ENCODE results near the gene SLC1A5.

GRCh38 chr19:46838160-46838559 lies 49.8 kb upstream of the SLC1A5 start:
- TF ChIP-seq, protein P1, sequence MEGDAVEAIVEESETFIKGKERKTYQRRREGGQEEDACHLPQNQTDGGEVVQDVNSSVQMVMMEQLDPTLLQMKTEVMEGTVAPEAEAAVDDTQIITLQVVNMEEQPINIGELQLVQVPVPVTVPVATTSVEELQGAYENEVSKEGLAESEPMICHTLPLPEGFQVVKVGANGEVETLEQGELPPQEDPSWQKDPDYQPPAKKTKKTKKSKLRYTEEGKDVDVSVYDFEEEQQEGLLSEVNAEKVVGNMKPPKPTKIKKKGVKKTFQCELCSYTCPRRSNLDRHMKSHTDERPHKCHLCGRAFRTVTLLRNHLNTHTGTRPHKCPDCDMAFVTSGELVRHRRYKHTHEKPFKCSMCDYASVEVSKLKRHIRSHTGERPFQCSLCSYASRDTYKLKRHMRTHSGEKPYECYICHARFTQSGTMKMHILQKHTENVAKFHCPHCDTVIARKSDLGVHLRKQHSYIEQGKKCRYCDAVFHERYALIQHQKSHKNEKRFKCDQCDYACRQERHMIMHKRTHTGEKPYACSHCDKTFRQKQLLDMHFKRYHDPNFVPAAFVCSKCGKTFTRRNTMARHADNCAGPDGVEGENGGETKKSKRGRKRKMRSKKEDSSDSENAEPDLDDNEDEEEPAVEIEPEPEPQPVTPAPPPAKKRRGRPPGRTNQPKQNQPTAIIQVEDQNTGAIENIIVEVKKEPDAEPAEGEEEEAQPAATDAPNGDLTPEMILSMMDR (conservative IDR thresholded peaks at IDR 0.05; ENCODE audit: low read depth in 2 of 2) = no peak
- TF ChIP-seq POLR2AphosphoS5 (IDR thresholded peaks at IDR 0.05; ENCODE audit: low read depth) (no peak), ZNF114 (CRISPR knock-in tag; IDR thresholded peaks at IDR 0.05) (no peak), JUNB (IDR thresholded peaks at IDR 0.05; ENCODE audit: unreplicated experiment) (no peak), EZH2phosphoT487 (IDR thresholded peaks at IDR 0.05; ENCODE audit: unreplicated experiment) (no peak), EZH2 (IDR thresholded peaks at IDR 0.05; ENCODE audit: low read depth, unreplicated experiment) (no peak), CREB1 (CRISPR knock-in tag; IDR thresholded peaks at IDR 0.05; ENCODE audit: low read depth) (no peak)
